Endodermal cell (in vitro differentiated cells): Measurements from ENCODE around the gene FBH1. TPM values are rescaled to one million over a fixed set of nuclear protein-coding genes. Genes with fewer than 3 reads are reported as not detected.
A peak's percentile ranks its signal among the peaks of the same experiment; 100 is the strongest.

ENCODE experiments used
- DNase-seq: peaks from one replicate; pipeline ENCODE4 v3.0.0-alpha.2; 2017
- H3K27ac ChIP-seq: 2 replicates; pipeline ENCODE4 v1.5.1; 2013; ENCODE audit warnings: mild to moderate bottlenecking, low read depth, low read length, moderate library complexity
- H3K27me3 ChIP-seq: 2 replicates; pipeline ENCODE4 v1.6.1; 2013; ENCODE audit warnings: mild to moderate bottlenecking, low read length, moderate library complexity; ENCODE audit not compliant: insufficient read depth, control insufficient read depth, poor library complexity, severe bottlenecking
- H3K36me3 ChIP-seq: 2 replicates; pipeline ENCODE4 v1.7.0; 2013; ENCODE audit warnings: mild to moderate bottlenecking, low read length, moderate library complexity; ENCODE audit not compliant: control insufficient read depth, insufficient read depth
- H3K4me1 ChIP-seq: one replicate; pipeline ENCODE4 v1.7.0; 2013; ENCODE audit warnings: low read length; ENCODE audit not compliant: control insufficient read depth, insufficient read depth
- H3K4me3 ChIP-seq: 2 replicates; pipeline ENCODE4 v1.5.1; 2013; ENCODE audit warnings: mild to moderate bottlenecking, low read length, moderate library complexity
- H3K9ac ChIP-seq: 2 replicates; pipeline ENCODE4 v1.6.1; 2013; ENCODE audit warnings: mild to moderate bottlenecking, low read length, moderate library complexity; ENCODE audit not compliant: poor library complexity, severe bottlenecking; ENCODE audit errors: extremely low read depth
- H3K9me3 ChIP-seq: 2 replicates; pipeline ENCODE4 v1.6.1; 2013; ENCODE audit warnings: mild to moderate bottlenecking, low read length, moderate library complexity; ENCODE audit not compliant: control insufficient read depth
- H3K27ac Mint-ChIP-seq: 2 replicates; pipeline ENCODE4 v1.8.0; 2020; ENCODE audit warnings: mixed read lengths
- H3K27me3 Mint-ChIP-seq: 2 replicates; pipeline ENCODE4 v1.8.0; 2021; ENCODE audit warnings: mild to moderate bottlenecking, mixed read lengths; ENCODE audit not compliant: insufficient read depth
- H3K36me3 Mint-ChIP-seq: 2 replicates; pipeline ENCODE4 v1.8.0; 2020; ENCODE audit warnings: low read depth, mixed read lengths
- H3K4me1 Mint-ChIP-seq: 2 replicates; pipeline ENCODE4 v1.8.0; 2020; ENCODE audit warnings: mixed read lengths
- H3K4me3 Mint-ChIP-seq: 2 replicates; pipeline ENCODE4 v1.8.0; 2020; ENCODE audit warnings: mild to moderate bottlenecking, moderate library complexity, mixed read lengths
- H3K9me3 Mint-ChIP-seq: 2 replicates; pipeline ENCODE4 v1.8.0; 2020; ENCODE audit warnings: mild to moderate bottlenecking, mixed read lengths
- CTCF ChIP-seq: fragments of 200-600 bp; sonication (generic); conservative IDR thresholded peaks from 2 replicates; pipeline ENCODE4 v1.5.0; 2021; ENCODE audit warnings: antibody characterized with exemption, mild to moderate bottlenecking
- WGBS, 2 experiments: methylation state at CpG; one replicate each; pipeline versions ENCODE4 v1.1.5 to v1.1.7; 2013; ENCODE audit warnings: missing lambda C conversion rate in 2 of 2, mixed read lengths in 1 of 2; ENCODE audit not compliant: insufficient coverage in 1 of 2, insufficient read length in 1 of 2; 5-methylcytosine and 5-hydroxymethylcytosine counted together
- total RNA-seq, 2 donors: library from RNA; stranded (reverse); fragmentation: NEBNext Ultra II Directional in 1 of 2; extraction: Animal tissue kit (Norgen Biotek cat#: 25700) in 1 of 2; gene quantifications; 2 replicates in 1 of 2; 3 replicates in 1 of 2; pipeline ENCODE4 v1.2.1, GENCODE V29; 2021

The FBH1 gene
- total RNA-seq, 2 donors from 2014 or later = 61.1 to 71.6 TPM

GRCh38 chr10:5885619-5886018 is 4.4 kb upstream of the FBH1 start:
- H3K36me3 Mint-ChIP-seq = peaks cover 43% of the 10 kb centered on the region
- H3K27me3 Mint-ChIP-seq = no peaks in the 10 kb centered on the region
- DNase-seq = no peak
- no peaks in the 10 kb centered on the region for H3K9me3 Mint-ChIP-seq
- WGBS, 2 experiments = 84 to 94% methylated on average over 5 of the region's 5 CpGs
- H3K4me1 Mint-ChIP-seq = peaks cover 29% of the 10 kb centered on the region
- H3K4me3 ChIP-seq = peak overlapping the region; percentile 41
- no peak overlapping the region for H3K4me3 Mint-ChIP-seq
- no peak overlapping the region for H3K9ac ChIP-seq
- no peaks in the 10 kb centered on the region for H3K27me3 ChIP-seq
- H3K36me3 ChIP-seq = peaks cover 50% of the 10 kb centered on the region
- no peak for TF ChIP-seq CTCF
- H3K4me1 ChIP-seq = peaks cover 7% of the 10 kb centered on the region
- H3K27ac Mint-ChIP-seq = no peak overlapping the region
- no peaks in the 10 kb centered on the region for H3K9me3 ChIP-seq
- no peak overlapping the region for H3K27ac ChIP-seq

- Mint-ChIP-seq H3K4me3 (no peak overlapping the region), H3K27me3 (no peaks in the 10 kb centered on the region), H3K4me1 (peaks cover 39% of the 10 kb centered on the region), H3K9me3 (no peaks in the 10 kb centered on the region), H3K36me3 (peaks cover 37% of the 10 kb centered on the region), H3K27ac (no peak overlapping the region)
- no peak for DNase-seq
- peaks cover 48% of the 10 kb centered on the region for H3K36me3 ChIP-seq
- H3K4me3 ChIP-seq = peak overlapping the region; percentile 4
- TF ChIP-seq CTCF = no peak
- peaks cover 10% of the 10 kb centered on the region for H3K4me1 ChIP-seq
- no peaks in the 10 kb centered on the region for H3K27me3 ChIP-seq
- no peaks in the 10 kb centered on the region for H3K9me3 ChIP-seq
- H3K27ac ChIP-seq = no peak overlapping the region
- H3K9ac ChIP-seq = no peak overlapping the region
- WGBS, 2 experiments = no CpG with 5 or more reads among the region's 1 CpG
These were observed 3.0 kb upstream of the FBH1 start for GRCh38 chr10:5887029-5887428.

- Mint-ChIP-seq H3K4me3 (peak overlapping the region; percentile 84), H3K36me3 (peaks cover 34% of the 10 kb centered on the region), H3K4me1 (peaks cover 46% of the 10 kb centered on the region), H3K27ac (no peak overlapping the region), H3K27me3 (no peaks in the 10 kb centered on the region), H3K9me3 (no peaks in the 10 kb centered on the region)
- Histone ChIP-seq H3K4me3 (peak overlapping the region; percentile 84), H3K27ac (no peak overlapping the region), H3K36me3 (peaks cover 45% of the 10 kb centered on the region), H3K9me3 (no peaks in the 10 kb centered on the region), H3K9ac (no peak overlapping the region), H3K27me3 (no peaks in the 10 kb centered on the region), H3K4me1 (peaks cover 10% of the 10 kb centered on the region)
- TF ChIP-seq CTCF = no peak
- 96% methylated on average over 3 to 8 of the region's 8 CpGs for WGBS, 2 experiments
- no peak for DNase-seq
These were observed 2.4 kb upstream of the FBH1 start for GRCh38 chr10:5887641-5888040.
